PC-3 (cell line): Measurements from ENCODE around the gene KLK13.

ENCODE experiments used
- EZH2phosphoT487 ChIP-seq: fragments of 300-600 bp; sonication (generic); IDR thresholded peaks from 2 replicates; pipeline ENCODE4 v1.6.1; 2018; ENCODE audit warnings: mild to moderate bottlenecking, antibody characterized with exemption, low read length, borderline replicate concordance
- TF ChIP-seq, protein P1 (sequence below): fragments of 300-600 bp; sonication (generic); conservative IDR thresholded peaks from 2 replicates; pipeline ENCODE4 v1.5.1; 2017; ENCODE audit warnings: antibody characterized with exemption, low read depth, mild to moderate bottlenecking, low read length

DNA sequence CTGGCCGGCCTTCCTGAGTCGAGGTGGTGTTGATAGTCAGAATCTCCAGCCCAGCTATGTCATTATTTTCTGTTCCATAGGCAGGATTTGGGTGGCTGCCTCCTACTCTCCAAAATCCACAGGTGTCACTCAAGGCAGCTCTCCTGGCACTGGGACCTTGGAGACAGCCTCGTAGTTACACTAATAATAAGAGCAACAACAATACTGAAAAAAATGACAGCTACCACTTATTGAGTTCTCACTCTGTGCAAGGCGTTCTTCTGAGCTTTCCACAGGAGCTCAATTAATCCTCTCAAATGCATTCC is 17.9 kb downstream of the KLK13 start:
- TF ChIP-seq, protein P1, sequence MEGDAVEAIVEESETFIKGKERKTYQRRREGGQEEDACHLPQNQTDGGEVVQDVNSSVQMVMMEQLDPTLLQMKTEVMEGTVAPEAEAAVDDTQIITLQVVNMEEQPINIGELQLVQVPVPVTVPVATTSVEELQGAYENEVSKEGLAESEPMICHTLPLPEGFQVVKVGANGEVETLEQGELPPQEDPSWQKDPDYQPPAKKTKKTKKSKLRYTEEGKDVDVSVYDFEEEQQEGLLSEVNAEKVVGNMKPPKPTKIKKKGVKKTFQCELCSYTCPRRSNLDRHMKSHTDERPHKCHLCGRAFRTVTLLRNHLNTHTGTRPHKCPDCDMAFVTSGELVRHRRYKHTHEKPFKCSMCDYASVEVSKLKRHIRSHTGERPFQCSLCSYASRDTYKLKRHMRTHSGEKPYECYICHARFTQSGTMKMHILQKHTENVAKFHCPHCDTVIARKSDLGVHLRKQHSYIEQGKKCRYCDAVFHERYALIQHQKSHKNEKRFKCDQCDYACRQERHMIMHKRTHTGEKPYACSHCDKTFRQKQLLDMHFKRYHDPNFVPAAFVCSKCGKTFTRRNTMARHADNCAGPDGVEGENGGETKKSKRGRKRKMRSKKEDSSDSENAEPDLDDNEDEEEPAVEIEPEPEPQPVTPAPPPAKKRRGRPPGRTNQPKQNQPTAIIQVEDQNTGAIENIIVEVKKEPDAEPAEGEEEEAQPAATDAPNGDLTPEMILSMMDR: no peak
- no peak for TF ChIP-seq EZH2phosphoT487
